Uterus (tissue), 4 donors: ENCODE measurements around the gene MAPK9. TPM values are rescaled to one million over a fixed set of nuclear protein-coding genes. Genes with fewer than 3 reads are reported as not detected.

Experiments used
- DNase-seq, 2 donors: peaks; one replicate each; pipeline ENCODE4 v3.0.0-alpha.2; 2019 to 2020
- H3K27ac ChIP-seq, 2 donors: fragments of 200-600 bp; sonication (generic); 1 replicate in 1 of 2; 2 replicates in 1 of 2; pipeline ENCODE4 v1.5.1; 2016 to 2018
- H3K27me3 ChIP-seq, 2 donors: fragments of 200-600 bp; sonication (generic); one replicate each; pipeline ENCODE4 v1.5.1; 2018 to 2019; ENCODE audit warnings: control low read depth in 1 of 2
- H3K36me3 ChIP-seq, 2 donors: fragments of 200-600 bp; sonication (generic); one replicate each; pipeline ENCODE4 v1.5.1; 2019; ENCODE audit warnings: control low read depth in 1 of 2
- H3K4me1 ChIP-seq, 2 donors: fragments of 200-600 bp; sonication (generic); one replicate each; pipeline ENCODE4 v1.5.1; 2018 to 2019; ENCODE audit warnings: control low read depth in 1 of 2
- H3K4me3 ChIP-seq, 2 donors: fragments of 200-600 bp; sonication (generic); 1 replicate in 1 of 2; 2 replicates in 1 of 2; pipeline ENCODE4 v1.5.1; 2018 to 2019; ENCODE audit warnings: mild to moderate bottlenecking in 1 of 2
- H3K9me3 ChIP-seq, 2 donors: fragments of 200-600 bp; sonication (generic); one replicate each; pipeline ENCODE4 v1.5.1; 2019; ENCODE audit warnings: control low read depth in 1 of 2
- CTCF ChIP-seq, 4 experiments: fragments of 200-600 bp in 2 of 4; fragments of 450-650 bp in 2 of 4; sonication (generic) in 2 of 4; IDR thresholded peaks; one replicate each; pipeline ENCODE4 v1.5.1; 2016 to 2019; ENCODE audit warnings: antibody characterized with exemption in 4 of 4, mild to moderate bottlenecking in 2 of 4, moderate library complexity in 1 of 4
- POLR2A ChIP-seq, 2 donors: fragments of 450-650 bp; IDR thresholded peaks; one replicate each; pipeline ENCODE4 v1.6.1; 2016; ENCODE audit warnings: antibody characterized with exemption in 2 of 2, mild to moderate bottlenecking in 1 of 2, moderate library complexity in 1 of 2
- intact Hi-C: fragments of 100-400 bp; cut with DNase I; formaldehyde crosslinking; loops from one replicate; pipeline ENCODE4 v1.15.1; 2023; ENCODE audit warnings: low total_unique reads
- total RNA-seq, 4 donors: library from RNA; depleted of rRNA in 3 of 4; stranded (reverse); fragments of >200 nt in 3 of 4; gene quantifications; one replicate each; pipeline versions ENCODE4 v1.1.0 to v1.2.4, GENCODE V29; 2014 to 2023
- donor health status: DM: yes; HTN: yes; CAD: no.

Gene MAPK9
- total RNA-seq, 4 donors from 2014 or later = 9.2 to 45.1 (median 33.3) TPM

GRCh38 chr5:180289966-180290365 is 1.9 kb downstream of the MAPK9 start:
- TF ChIP-seq CTCF (IDR thresholded peaks at IDR 0.05) (no peak), POLR2A (IDR thresholded peaks at IDR 0.05) (no peak)
- Histone ChIP-seq H3K27ac (no peak overlapping the region), H3K4me1 (peaks cover 0 to 3% of the 10 kb centered on the region in 2 donors), H3K4me3 (no peak overlapping the region), H3K27me3 (no peaks in the 10 kb centered on the region), H3K9me3 (no peaks in the 10 kb centered on the region), H3K36me3 (no peaks in the 10 kb centered on the region)
- intact Hi-C loops = loop anchor here (5.0 kb wide), 1 partner anchor 182 kb away; no protein-coding TSS in a partner anchor
- no peak for DNase-seq

GRCh38 chr5:180289433-180289832 is 2.5 kb downstream of the MAPK9 start:
- no peaks in the 10 kb centered on the region for H3K9me3 ChIP-seq
- intact Hi-C loops = no loop called here
- no peak for DNase-seq

GRCh38 chr5:180287868-180288267 is 4.0 kb downstream of the MAPK9 start:
- Histone ChIP-seq H3K9me3 (no peaks in the 10 kb centered on the region), H3K36me3 (no peaks in the 10 kb centered on the region), H3K27me3 (no peaks in the 10 kb centered on the region), H3K4me1 (no peaks in the 10 kb centered on the region), H3K27ac (no peak overlapping the region), H3K4me3 (no peak overlapping the region)
- TF ChIP-seq POLR2A (IDR thresholded peaks at IDR 0.05) (no peak), CTCF (IDR thresholded peaks at IDR 0.05) (no peak)
- intact Hi-C loops = no loop called here
- DNase-seq = no peak

More at GRCh38 chr5:180289433-180289832, 2.5 kb downstream of the MAPK9 start:
- H3K27me3 ChIP-seq = no peaks in the 10 kb centered on the region
- peaks cover 0 to 3% of the 10 kb centered on the region in 2 donors for H3K4me1 ChIP-seq
- TF ChIP-seq CTCF (IDR thresholded peaks at IDR 0.05) (no peak), POLR2A (IDR thresholded peaks at IDR 0.05) (no peak)
- H3K27ac ChIP-seq = no peak overlapping the region
- no peaks in the 10 kb centered on the region for H3K36me3 ChIP-seq
- H3K4me3 ChIP-seq = no peak overlapping the region

- Histone ChIP-seq H3K4me1 (no peaks in the 10 kb centered on the region), H3K27me3 (no peaks in the 10 kb centered on the region), H3K9me3 (no peaks in the 10 kb centered on the region), H3K4me3 (no peak overlapping the region), H3K36me3 (no peaks in the 10 kb centered on the region), H3K27ac (no peak overlapping the region)
- no peak for DNase-seq
- no peak for TF ChIP-seq CTCF (IDR thresholded peaks at IDR 0.05)
- TF ChIP-seq POLR2A (IDR thresholded peaks at IDR 0.05) = no peak
- intact Hi-C loops = no loop called here
Observed at GRCh38 chr5:180287404-180287803, 4.5 kb downstream of the MAPK9 start.

GRCh38 chr5:180284149-180284548 is 7.7 kb downstream of the MAPK9 start:
- no peak overlapping the region for H3K27ac ChIP-seq
- no peak for DNase-seq
- H3K27me3 ChIP-seq = no peaks in the 10 kb centered on the region
- H3K4me1 ChIP-seq = no peaks in the 10 kb centered on the region
- no peaks in the 10 kb centered on the region for H3K9me3 ChIP-seq
- intact Hi-C loops = no loop called here
- TF ChIP-seq CTCF (IDR thresholded peaks at IDR 0.05) (no peak), POLR2A (IDR thresholded peaks at IDR 0.05) (no peak)
- H3K36me3 ChIP-seq = no peaks in the 10 kb centered on the region
- H3K4me3 ChIP-seq = no peak overlapping the region
